ENCODE results near the gene ORM2. TPM values are rescaled to one million over a fixed set of nuclear protein-coding genes. Genes with fewer than 3 reads are reported as not detected.

ORM2 gene
- polyA plus RNA-seq, 1 of the 3 experiments (the other 2 are of a cell fraction) = not detected

- Histone ChIP-seq H3K4me2 (no peak overlapping the region), H3K4me1 (ENCODE audit: control insufficient read depth in 1 of 2, insufficient read depth in 2 of 2, low read depth in 1 of 2, low read length in 1 of 2) (peaks cover 0 to 5% of the 10 kb centered on the region in 2 experiments; a peak in 1 of 4 replicates), H3K79me2 (ENCODE audit: insufficient read depth) (no peaks in the 10 kb centered on the region), H3K9me3 (no peaks in the 10 kb centered on the region), H3K27me3 (ENCODE audit: insufficient read depth) (no peaks in the 10 kb centered on the region), H3K9me2 (no peaks in the 10 kb centered on the region), H3K27ac (ENCODE audit: low read depth in 2 of 2, low read length in 1 of 2) (no peak overlapping the region), H3K9ac (no peak overlapping the region), H3K4me3 (ENCODE audit: low read depth in 2 of 2, low read length in 1 of 2) (no peak overlapping the region), H3F3A (replicated peaks; ENCODE audit: insufficient read depth) (no peaks in the 10 kb centered on the region), H3K36me3 (replicated peaks in 1 of 2; ENCODE audit: control insufficient read depth in 1 of 2, insufficient read depth in 2 of 2, low read length in 1 of 2) (peaks cover 0 to 15% of the 10 kb centered on the region in 2 experiments), H4K20me1 (ENCODE audit: insufficient read depth) (no peaks in the 10 kb centered on the region), H2AFZ (ENCODE audit: low read depth) (no peak overlapping the region)
- 92% methylated on average over 6 of the region's 6 CpGs for WGBS (ENCODE audit: low lambda C conversion rate)
- CTCF ChIA-PET = no interaction called here
- TF ChIP-seq USF2 (IDR thresholded peaks at IDR 0.05; ENCODE audit: borderline replicate concordance, low read depth, low read length) (no peak), TCF12 (IDR thresholded peaks at IDR 0.05) (no peak), EZH2phosphoT487 (IDR thresholded peaks at IDR 0.05; ENCODE audit: borderline replicate concordance, low read depth) (no peak), RAD21 (IDR thresholded peaks at IDR 0.05; ENCODE audit: low read length) (no peak), NRF1 (IDR thresholded peaks at IDR 0.05; ENCODE audit: low read depth, low read length) (no peak), EP300 (IDR thresholded peaks at IDR 0.05; ENCODE audit: borderline replicate concordance in 1 of 2, low read depth in 1 of 2, low read length in 1 of 2) (no peak), FOXJ3 (CRISPR knock-in tag; IDR thresholded peaks at IDR 0.05) (no peak)
- POLR2A ChIA-PET = no interaction called here
- DNase-seq = no peak
Observed at GRCh38 chr9:114302727-114303126, 26.9 kb upstream of the ORM2 start.

GRCh38 chr9:114303571-114303970 is 26.1 kb upstream of the ORM2 start:
- no peak overlapping the region for H3K9ac ChIP-seq
- ChIA-PET POLR2A (no interaction called here), CTCF (interaction anchor here (0.7 to 1.2 kb wide), 5 partner anchors 61 to 230 kb away, joined by 3 to 4 read pairs (median 4); partner anchors contain the start of genes COL27A1 and KIF12)
- no peaks in the 10 kb centered on the region for H3K79me2 ChIP-seq (ENCODE audit: insufficient read depth)
- no peak overlapping the region for H2AFZ ChIP-seq (ENCODE audit: low read depth)
- no peaks in the 10 kb centered on the region for H3K9me3 ChIP-seq
- no peaks in the 10 kb centered on the region for H3K9me2 ChIP-seq
- 88% methylated on average over 5 of the region's 5 CpGs for WGBS (ENCODE audit: low lambda C conversion rate)
- H3F3A ChIP-seq (replicated peaks; ENCODE audit: insufficient read depth) = no peaks in the 10 kb centered on the region
- TF ChIP-seq USF1 (IDR thresholded peaks at IDR 0.05; ENCODE audit: borderline replicate concordance, low read depth) (no peak), MAX (IDR thresholded peaks at IDR 0.05; ENCODE audit: low read depth) (no peak), FOSL2 (IDR thresholded peaks at IDR 0.05; ENCODE audit: borderline replicate concordance, low read depth) (no peak), MXI1 (IDR thresholded peaks at IDR 0.05; ENCODE audit: low read depth, low read length) (no peak), ELF1 (IDR thresholded peaks at IDR 0.05) (no peak), SMC3 (IDR thresholded peaks at IDR 0.05; ENCODE audit: low read depth, low read length) (no peak), RXRA (IDR thresholded peaks at IDR 0.05; ENCODE audit: borderline replicate concordance, low read depth) (no peak), CTCF (IDR thresholded peaks at IDR 0.05) (no peak), RFX5 (IDR thresholded peaks at IDR 0.05; ENCODE audit: low read length) (no peak), SIN3A (IDR thresholded peaks at IDR 0.05; ENCODE audit: borderline replicate concordance, low read depth, low read length) (no peak), NFIC (IDR thresholded peaks at IDR 0.05; ENCODE audit: borderline replicate concordance) (no peak), POLR2AphosphoS5 (IDR thresholded peaks at IDR 0.05; ENCODE audit: low read depth, low read length) (no peak), FOXM1 (IDR thresholded peaks at IDR 0.05; ENCODE audit: low read depth) (no peak), YY1 (IDR thresholded peaks at IDR 0.05; ENCODE audit: low read depth) (no peak)
- H3K4me3 ChIP-seq (ENCODE audit: low read depth in 2 of 2, low read length in 1 of 2) = no peak overlapping the region
- H4K20me1 ChIP-seq (ENCODE audit: insufficient read depth) = no peaks in the 10 kb centered on the region
- H3K4me1 ChIP-seq (ENCODE audit: control insufficient read depth in 1 of 2, insufficient read depth in 2 of 2, low read depth in 1 of 2, low read length in 1 of 2) = peaks cover 0 to 5% of the 10 kb centered on the region in 2 experiments; a peak in 1 of 4 replicates
- no peak for DNase-seq
- H3K36me3 ChIP-seq (replicated peaks in 1 of 2; ENCODE audit: control insufficient read depth in 1 of 2, insufficient read depth in 2 of 2, low read length in 1 of 2) = peaks cover 0 to 7% of the 10 kb centered on the region in 2 experiments
- no peak overlapping the region for H3K4me2 ChIP-seq
- no peak overlapping the region for H3K27ac ChIP-seq (ENCODE audit: low read depth in 2 of 2, low read length in 1 of 2)
- no peaks in the 10 kb centered on the region for H3K27me3 ChIP-seq (ENCODE audit: insufficient read depth)

All from SK-N-SH (cell line).